ENCODE data around the gene MTX1.
"Not testable (repeated sequence)": the region's sequence is repeated elsewhere in the genome, so short reads cannot be mapped to it uniquely, and the experiment has no call there.

MTX1 gene

GRCh38 chr1:155188268-155188667 is 20.2 kb upstream of the MTX1 start (continued):
- no peak for TF ChIP-seq TSHZ2 (CRISPR knock-in tag; IDR thresholded peaks at IDR 0.05)
- no peak for TF ChIP-seq ZFP30 (CRISPR knock-in tag; IDR thresholded peaks at IDR 0.05)
- no peak for TF ChIP-seq SNAI2 (CRISPR knock-in tag; IDR thresholded peaks at IDR 0.05)
- no peak for TF ChIP-seq RARB (CRISPR knock-in tag; IDR thresholded peaks at IDR 0.05)
- no peak for TF ChIP-seq ZNF565 (CRISPR knock-in tag; conservative IDR thresholded peaks at IDR 0.05; ENCODE audit: low read depth)
- no peak for TF ChIP-seq ISL1 (CRISPR knock-in tag; IDR thresholded peaks at IDR 0.05)

GRCh38 chr1:155189926-155190325 is 18.6 kb upstream of the MTX1 start:
- ATAC-seq = not testable (repeated sequence)

- ATAC-seq = no peak
- TF ChIP-seq OSR1 (CRISPR knock-in tag; IDR thresholded peaks at IDR 0.05) = no peak
These were observed 16.6 kb upstream of the MTX1 start for GRCh38 chr1:155191904-155192303.

- no peak for ATAC-seq
- TF ChIP-seq CREB5 (CRISPR knock-in tag; IDR thresholded peaks at IDR 0.05; ENCODE audit: low read depth) (no peak), ZNF565 (CRISPR knock-in tag; conservative IDR thresholded peaks at IDR 0.05; ENCODE audit: low read depth) (no peak), PATZ1 (CRISPR knock-in tag; IDR thresholded peaks at IDR 0.05; ENCODE audit: borderline replicate concordance) (no peak), TSHZ2 (CRISPR knock-in tag; IDR thresholded peaks at IDR 0.05) (no peak), SNAI2 (CRISPR knock-in tag; IDR thresholded peaks at IDR 0.05) (no peak)
These were observed 15.9 kb upstream of the MTX1 start for GRCh38 chr1:155192346-155193274.

GRCh38 chr1:155193275-155193990 is 15.1 kb upstream of the MTX1 start:
- ATAC-seq = peak; percentile 85
- no peak for TF ChIP-seq ISL1 (CRISPR knock-in tag; IDR thresholded peaks at IDR 0.05)
- TF ChIP-seq OSR1 (CRISPR knock-in tag; IDR thresholded peaks at IDR 0.05) = peak; percentile 21; the same call in 1 of the 2 replicates
- TF ChIP-seq ZC3H10 (CRISPR knock-in tag; IDR thresholded peaks at IDR 0.05) = 0 out of 2 replicates have a peak, but pooled peaks have one; percentile 3
- TF ChIP-seq RARB (CRISPR knock-in tag; IDR thresholded peaks at IDR 0.05) = 0 out of 2 replicates have a peak, but pooled peaks have one; percentile 11
- TF ChIP-seq TOX (CRISPR knock-in tag; IDR thresholded peaks at IDR 0.05; ENCODE audit: borderline replicate concordance) = peak; percentile 29; the same call in 1 of the 2 replicates

- TF ChIP-seq CSRNP3 (CRISPR knock-in tag; IDR thresholded peaks at IDR 0.05) = 0 out of 2 replicates have a peak, but pooled peaks have one; percentile 31
- not testable (repeated sequence) for ATAC-seq
These were observed 14.6 kb upstream of the MTX1 start for GRCh38 chr1:155193991-155194240.
